ENCODE results near the gene COLEC12.

Gene COLEC12

DNA sequence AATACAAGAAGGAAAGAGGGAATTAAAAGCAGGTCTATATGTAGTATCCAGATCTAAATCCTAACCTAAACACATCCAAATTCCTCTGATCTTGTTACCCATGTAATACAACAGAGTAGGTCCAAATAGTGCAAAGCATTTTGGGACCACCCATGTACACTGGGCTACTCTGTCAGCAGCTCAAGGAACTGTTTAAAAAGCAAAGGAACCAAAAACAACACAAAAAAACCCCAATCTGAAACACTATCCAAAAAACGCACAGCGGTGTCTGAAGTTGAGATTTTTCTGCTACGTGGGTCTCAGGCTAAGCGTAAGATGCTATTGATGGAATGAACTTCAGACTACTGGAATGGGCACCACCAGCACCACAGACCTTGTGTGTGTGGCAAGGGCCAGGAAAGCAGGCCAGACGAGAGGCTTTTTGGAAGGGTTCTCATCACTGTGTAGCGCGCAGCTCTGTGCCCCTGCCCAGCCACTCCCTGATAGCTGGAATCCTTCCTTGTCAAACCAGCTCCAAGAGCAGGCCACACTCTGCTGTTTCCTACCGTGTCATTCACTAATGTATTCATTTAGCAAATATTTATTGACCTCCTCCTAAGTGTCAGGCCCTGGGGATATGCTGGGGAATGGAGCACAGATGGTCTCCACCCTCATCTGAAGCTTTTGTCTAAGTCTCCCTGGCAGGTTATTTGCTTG is 101.4 kb downstream of the COLEC12 start:
- TF ChIP-seq, protein P1, sequence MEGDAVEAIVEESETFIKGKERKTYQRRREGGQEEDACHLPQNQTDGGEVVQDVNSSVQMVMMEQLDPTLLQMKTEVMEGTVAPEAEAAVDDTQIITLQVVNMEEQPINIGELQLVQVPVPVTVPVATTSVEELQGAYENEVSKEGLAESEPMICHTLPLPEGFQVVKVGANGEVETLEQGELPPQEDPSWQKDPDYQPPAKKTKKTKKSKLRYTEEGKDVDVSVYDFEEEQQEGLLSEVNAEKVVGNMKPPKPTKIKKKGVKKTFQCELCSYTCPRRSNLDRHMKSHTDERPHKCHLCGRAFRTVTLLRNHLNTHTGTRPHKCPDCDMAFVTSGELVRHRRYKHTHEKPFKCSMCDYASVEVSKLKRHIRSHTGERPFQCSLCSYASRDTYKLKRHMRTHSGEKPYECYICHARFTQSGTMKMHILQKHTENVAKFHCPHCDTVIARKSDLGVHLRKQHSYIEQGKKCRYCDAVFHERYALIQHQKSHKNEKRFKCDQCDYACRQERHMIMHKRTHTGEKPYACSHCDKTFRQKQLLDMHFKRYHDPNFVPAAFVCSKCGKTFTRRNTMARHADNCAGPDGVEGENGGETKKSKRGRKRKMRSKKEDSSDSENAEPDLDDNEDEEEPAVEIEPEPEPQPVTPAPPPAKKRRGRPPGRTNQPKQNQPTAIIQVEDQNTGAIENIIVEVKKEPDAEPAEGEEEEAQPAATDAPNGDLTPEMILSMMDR (IDR thresholded peaks at IDR 0.05; ENCODE audit: insufficient read depth, low read length, poor library complexity, severe bottlenecking) = no peak
- no peak for TF ChIP-seq EZH2phosphoT487 (conservative IDR thresholded peaks at IDR 0.05; ENCODE audit: low read length)
- Histone ChIP-seq H3K79me2 (ENCODE audit: insufficient read depth, low read length) (no peaks in the 10 kb centered on the region), H3K36me3 (ENCODE audit: low read length) (no peaks in the 10 kb centered on the region), H2AFZ (ENCODE audit: low read depth, low read length, severe bottlenecking) (no peak overlapping the region), H3K27me3 (ENCODE audit: low read length) (no peaks in the 10 kb centered on the region), H3K4me2 (ENCODE audit: low read depth, low read length, poor library complexity, severe bottlenecking) (no peak overlapping the region), H4K20me1 (ENCODE audit: low read depth, low read length) (no peaks in the 10 kb centered on the region), H3F3A (ENCODE audit: insufficient read depth) (no peaks in the 10 kb centered on the region), H3K9ac (ENCODE audit: low read length) (no peak overlapping the region), H3K4me3 (ENCODE audit: insufficient read depth, low read length, poor library complexity, severe bottlenecking) (no peak overlapping the region), H3K9me2 (replicated peaks; ENCODE audit: insufficient read depth, low read length) (no peaks in the 10 kb centered on the region), H3K9me3 (ENCODE audit: insufficient read depth, low read length) (no peaks in the 10 kb centered on the region), H3K27ac (ENCODE audit: low read depth, low read length) (no peak overlapping the region)

DNA sequence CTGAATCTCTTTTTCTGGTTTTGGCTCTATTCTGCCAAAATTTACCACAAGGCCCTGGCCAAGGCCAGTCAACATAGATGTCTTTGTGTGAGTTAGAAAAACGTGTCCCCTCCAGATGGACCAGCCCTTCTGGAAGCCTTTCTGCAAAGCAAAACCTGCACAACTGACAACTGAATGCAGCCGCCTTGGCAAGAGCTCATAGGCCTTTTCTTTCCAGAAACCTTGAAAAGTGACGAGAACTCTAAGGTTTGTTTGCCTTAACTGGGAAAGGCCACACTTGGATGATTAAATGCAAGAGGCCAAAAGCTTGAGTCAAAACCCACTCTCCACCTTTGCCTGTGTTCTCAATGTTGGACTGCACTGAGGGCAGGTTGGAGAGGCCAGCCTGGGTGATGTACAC is 103.9 kb downstream of the COLEC12 start:
- no peaks in the 10 kb centered on the region for H3K9me3 ChIP-seq (ENCODE audit: insufficient read depth, low read length)
- H4K20me1 ChIP-seq (ENCODE audit: low read depth, low read length) = no peaks in the 10 kb centered on the region
- no peak overlapping the region for H3K27ac ChIP-seq (ENCODE audit: low read depth, low read length)
- H3K36me3 ChIP-seq (ENCODE audit: low read length) = no peaks in the 10 kb centered on the region
- no peak overlapping the region for H3K4me3 ChIP-seq (ENCODE audit: insufficient read depth, low read length, poor library complexity, severe bottlenecking)
- H2AFZ ChIP-seq (ENCODE audit: low read depth, low read length, severe bottlenecking) = no peak overlapping the region
- H3K79me2 ChIP-seq (ENCODE audit: insufficient read depth, low read length) = no peaks in the 10 kb centered on the region
- no peak overlapping the region for H3K4me2 ChIP-seq (ENCODE audit: low read depth, low read length, poor library complexity, severe bottlenecking)
- no peaks in the 10 kb centered on the region for H3K27me3 ChIP-seq (ENCODE audit: low read length)
- no peaks in the 10 kb centered on the region for H3K9me2 ChIP-seq (replicated peaks; ENCODE audit: insufficient read depth, low read length)
- TF ChIP-seq, protein P1 (IDR thresholded peaks at IDR 0.05; ENCODE audit: insufficient read depth, low read length, poor library complexity, severe bottlenecking) = no peak
- TF ChIP-seq EZH2phosphoT487 (conservative IDR thresholded peaks at IDR 0.05; ENCODE audit: low read length) = no peak
- H3F3A ChIP-seq (ENCODE audit: insufficient read depth) = no peaks in the 10 kb centered on the region
- no peak overlapping the region for H3K9ac ChIP-seq (ENCODE audit: low read length)

DNA sequence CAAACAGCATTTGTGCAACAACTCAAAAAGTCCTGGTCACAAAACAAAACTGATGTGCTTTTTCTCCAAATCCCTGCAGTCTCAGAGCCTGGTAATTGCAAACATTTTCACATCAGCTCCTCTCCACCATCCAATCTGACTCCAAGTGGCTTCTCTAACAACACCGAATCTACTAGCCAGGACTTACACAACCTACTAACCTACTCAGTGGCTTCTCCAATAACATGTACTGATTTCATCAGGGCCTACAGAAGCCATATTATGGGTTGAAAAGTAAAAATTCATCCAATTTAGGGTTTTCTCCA is 104.3 kb downstream of the COLEC12 start:
- no peak overlapping the region for H3K4me2 ChIP-seq (ENCODE audit: low read depth, low read length, poor library complexity, severe bottlenecking)
- H3K9me3 ChIP-seq (ENCODE audit: insufficient read depth, low read length) = no peaks in the 10 kb centered on the region
- H3K27ac ChIP-seq (ENCODE audit: low read depth, low read length) = no peak overlapping the region
- no peaks in the 10 kb centered on the region for H3F3A ChIP-seq (ENCODE audit: insufficient read depth)
- no peaks in the 10 kb centered on the region for H4K20me1 ChIP-seq (ENCODE audit: low read depth, low read length)
- H3K79me2 ChIP-seq (ENCODE audit: insufficient read depth, low read length) = no peaks in the 10 kb centered on the region
- H3K27me3 ChIP-seq (ENCODE audit: low read length) = no peaks in the 10 kb centered on the region
- TF ChIP-seq, protein P1 (IDR thresholded peaks at IDR 0.05; ENCODE audit: insufficient read depth, low read length, poor library complexity, severe bottlenecking) = no peak
- TF ChIP-seq EZH2phosphoT487 (conservative IDR thresholded peaks at IDR 0.05; ENCODE audit: low read length) = no peak
- H3K9me2 ChIP-seq (replicated peaks; ENCODE audit: insufficient read depth, low read length) = no peaks in the 10 kb centered on the region
- H3K4me3 ChIP-seq (ENCODE audit: insufficient read depth, low read length, poor library complexity, severe bottlenecking) = no peak overlapping the region
- H3K36me3 ChIP-seq (ENCODE audit: low read length) = no peaks in the 10 kb centered on the region
- no peak overlapping the region for H3K9ac ChIP-seq (ENCODE audit: low read length)
- H2AFZ ChIP-seq (ENCODE audit: low read depth, low read length, severe bottlenecking) = no peak overlapping the region
